CD14-positive monocyte (primary cell): ENCODE data around the gene RAET1E. TPM values are rescaled to one million over a fixed set of nuclear protein-coding genes. Genes with fewer than 3 reads are reported as not detected.
"Not testable (repeated sequence)": the region's sequence is repeated elsewhere in the genome, so short reads cannot be mapped to it uniquely, and the experiment has no call there.

Experiments used
- DNase-seq, 3 donors: peaks; one replicate each; pipeline ENCODE4 v3.0.0-alpha.2; 2011 to 2022
- H2AFZ ChIP-seq: 2 replicates; pipeline ENCODE4 v1.6.0; 2012; ENCODE audit warnings: mild to moderate bottlenecking, low read depth, low read length, inconsistent platforms; ENCODE audit not compliant: insufficient read depth, poor library complexity, severe bottlenecking
- H3K27ac ChIP-seq, 2 donors: 1 replicate in 1 of 2; 2 replicates in 1 of 2; pipeline ENCODE4 v1.5.1; 2012 to 2013; ENCODE audit warnings: low read length in 2 of 2, control low read depth in 1 of 2, inconsistent platforms in 1 of 2, low read depth in 1 of 2, mild to moderate bottlenecking in 1 of 2
- H3K27me3 ChIP-seq, 2 donors: one replicate each; pipeline versions ENCODE4 v1.6.0 to v1.6.1; 2011 to 2013; ENCODE audit warnings: low read length in 2 of 2; ENCODE audit not compliant: control insufficient read depth in 2 of 2, insufficient read depth in 2 of 2
- H3K36me3 ChIP-seq, 2 donors: replicated peaks in 1 of 2; 1 replicate in 1 of 2; 2 replicates in 1 of 2; pipeline versions ENCODE4 v1.5.1 to v1.6.1; 2012 to 2013; ENCODE audit warnings: low read length in 2 of 2, control low read depth in 1 of 2, inconsistent platforms in 1 of 2, mild to moderate bottlenecking in 1 of 2; ENCODE audit not compliant: insufficient read depth in 2 of 2, control insufficient read depth in 1 of 2
- H3K4me1 ChIP-seq, 2 donors: 1 replicate in 1 of 2; 2 replicates in 1 of 2; pipeline versions ENCODE4 v1.5.1 to v1.6.1; 2012 to 2013; ENCODE audit warnings: low read length in 2 of 2, control low read depth in 1 of 2, inconsistent platforms in 1 of 2, mild to moderate bottlenecking in 1 of 2, moderate library complexity in 1 of 2; ENCODE audit not compliant: insufficient read depth in 2 of 2, control insufficient read depth in 1 of 2
- H3K4me2 ChIP-seq: replicated peaks from 2 replicates; pipeline ENCODE3; 2012; ENCODE audit warnings: low read length, moderate library complexity, mild to moderate bottlenecking; ENCODE audit not compliant: poor library complexity, severe bottlenecking; ENCODE audit errors: extremely low read depth
- H3K4me3 ChIP-seq, 3 experiments: fragments of 200-600 bp in 1 of 3; sonication (generic) in 1 of 3; replicated peaks in 1 of 3; 1 replicate in 2 of 3; 2 replicates in 1 of 3; pipeline ENCODE4 v1.5.1; 2011 to 2013; ENCODE audit warnings: low read length in 3 of 3, mild to moderate bottlenecking in 3 of 3, control low read depth in 2 of 3, low read depth in 2 of 3, inconsistent platforms in 1 of 3, moderate library complexity in 1 of 3
- H3K79me2 ChIP-seq: 2 replicates; pipeline ENCODE4 v1.6.0; 2012; ENCODE audit warnings: mild to moderate bottlenecking, control low read depth, inconsistent platforms, low read length, moderate library complexity; ENCODE audit not compliant: insufficient read depth
- H3K9ac ChIP-seq: 2 replicates; pipeline ENCODE4 v1.6.0; 2017; ENCODE audit warnings: low read length, mild to moderate bottlenecking; ENCODE audit not compliant: insufficient read depth, poor library complexity, severe bottlenecking
- H3K9me3 ChIP-seq, 2 donors: replicated peaks in 1 of 2; 1 replicate in 1 of 2; 2 replicates in 1 of 2; pipeline versions ENCODE4 v1.5.1 to v1.6.1; 2012 to 2013; ENCODE audit warnings: low read length in 2 of 2, control low read depth in 1 of 2; ENCODE audit not compliant: control insufficient read depth in 1 of 2, insufficient read depth in 1 of 2
- H4K20me1 ChIP-seq: 2 replicates; pipeline ENCODE4 v1.6.0; 2012; ENCODE audit warnings: mild to moderate bottlenecking, low read length, control low read depth, moderate library complexity; ENCODE audit not compliant: insufficient read depth
- H3K27ac Mint-ChIP-seq, 7 donors: one replicate each; pipeline ENCODE4 v1.8.0; 2020; ENCODE audit warnings: mild to moderate bottlenecking in 7 of 7, mixed read lengths in 7 of 7, moderate library complexity in 6 of 7, inconsistent platforms in 2 of 7
- H3K27me3 Mint-ChIP-seq, 3 donors: one replicate each; pipeline ENCODE4 v1.8.0; 2021 to 2022; ENCODE audit warnings: low read depth in 3 of 3, mild to moderate bottlenecking in 3 of 3, mixed read lengths in 3 of 3, moderate library complexity in 3 of 3, inconsistent platforms in 1 of 3
- H3K36me3 Mint-ChIP-seq, 2 donors: one replicate each; pipeline ENCODE4 v1.8.0; 2020; ENCODE audit warnings: mixed read lengths in 2 of 2, inconsistent platforms in 1 of 2, mild to moderate bottlenecking in 1 of 2
- H3K4me1 Mint-ChIP-seq: one replicate; pipeline ENCODE4 v1.8.0; 2020; ENCODE audit warnings: mild to moderate bottlenecking, mixed read lengths
- H3K4me3 Mint-ChIP-seq, 2 donors: one replicate each; pipeline ENCODE4 v1.8.0; 2020; ENCODE audit warnings: mild to moderate bottlenecking in 2 of 2, mixed read lengths in 2 of 2, moderate library complexity in 1 of 2
- H3K9me3 Mint-ChIP-seq, 7 donors: one replicate each; pipeline ENCODE4 v1.8.0; 2020 to 2022; ENCODE audit warnings: mixed read lengths in 7 of 7, mild to moderate bottlenecking in 6 of 7, moderate library complexity in 6 of 7, inconsistent platforms in 2 of 7
- CTCF ChIP-seq: fragments of 200-600 bp; IDR thresholded peaks from one replicate; pipeline ENCODE4 v1.8.0; 2022; ENCODE audit warnings: antibody characterized with exemption, mild to moderate bottlenecking
- WGBS: methylation state at CpG from one replicate; pipeline ENCODE4 v1.1.5; 2013; ENCODE audit warnings: missing lambda C conversion rate; ENCODE audit not compliant: insufficient coverage; 5-methylcytosine and 5-hydroxymethylcytosine counted together
- intact Hi-C, 2 donors: fragments of 100-400 bp; cut with micrococcal nuclease; formaldehyde crosslinking; loops; one replicate each; pipeline versions ENCODE4 v1.15.0 to v1.15.1; 2023
- polyA plus RNA-seq, 3 donors: library from polyadenylated mRNA; depleted of rRNA in 1 of 3; unstranded in 2 of 3; stranded (reverse) in 1 of 3; fragments of 300-500 nt in 2 of 3; fragments of >200 nt in 1 of 3; fragmentation: Illumina TruSeq in 2 of 3; gene quantifications; 1 replicate in 2 of 3; 2 replicates in 1 of 3; pipeline ENCODE4 v1.2.3, GENCODE V29; 2012 to 2021

RAET1E gene
- polyA plus RNA-seq, 3 donors = not detected

DNA sequence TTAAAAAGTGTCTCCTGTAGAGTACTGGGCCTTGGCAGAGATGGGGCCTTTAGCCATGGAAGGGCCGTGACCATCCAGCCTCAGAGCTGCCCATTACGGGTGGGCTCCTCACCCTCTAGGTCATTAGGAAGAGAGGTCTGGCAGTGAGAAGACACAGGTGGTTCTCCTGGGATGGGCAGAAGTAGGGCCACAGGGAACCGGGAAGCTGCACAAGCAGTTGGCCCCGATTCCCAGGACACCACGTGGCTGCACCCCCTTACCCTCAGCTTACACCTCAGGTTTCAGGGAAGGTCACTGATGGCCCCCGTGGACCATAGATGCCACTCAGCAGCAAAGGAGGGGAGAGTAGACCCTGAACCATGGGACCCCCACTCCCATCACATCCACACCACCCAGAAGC lies 23.4 kb upstream of the RAET1E start:
- peaks cover 27 to 29% of the 10 kb centered on the region in 2 donors for H3K4me1 ChIP-seq
- no peak overlapping the region for H3K4me2 ChIP-seq
- H3K79me2 ChIP-seq = no peaks in the 10 kb centered on the region
- no peak overlapping the region for H3K27ac ChIP-seq
- 94% methylated on average over 4 of the region's 6 CpGs for WGBS
- peaks cover 56 to 66% (median 64%) of the 10 kb centered on the region in 3 donors for H3K27me3 Mint-ChIP-seq
- H3K27ac Mint-ChIP-seq = no peak overlapping the region
- no peak overlapping the region for H2AFZ ChIP-seq
- H3K9ac ChIP-seq = no peak overlapping the region
- H4K20me1 ChIP-seq = no peaks in the 10 kb centered on the region
- no peaks in the 10 kb centered on the region for H3K36me3 ChIP-seq
- H3K4me3 ChIP-seq = no peak overlapping the region
- peaks cover 8 to 15% of the 10 kb centered on the region in 2 donors for H3K36me3 Mint-ChIP-seq
- DNase-seq = no peak
- no peak overlapping the region for H3K4me3 Mint-ChIP-seq
- no peak for TF ChIP-seq CTCF
- H3K4me1 Mint-ChIP-seq = peaks cover 29% of the 10 kb centered on the region
- H3K9me3 Mint-ChIP-seq = peaks cover 0 to 23% (median 16%) of the 10 kb centered on the region in 7 donors
- H3K9me3 ChIP-seq = peaks cover 0 to 4% of the 10 kb centered on the region in 2 donors
- intact Hi-C loops = loop anchor here in 1 of 2 donors (5.0 to 10.0 kb wide), 2 partner anchors 84 to 197 kb away; no protein-coding TSS in a partner anchor
- H3K27me3 ChIP-seq = peaks cover 21 to 55% of the 10 kb centered on the region in 2 donors

- no peaks in the 10 kb centered on the region for H3K36me3 ChIP-seq
- no peaks in the 10 kb centered on the region for H3K9me3 ChIP-seq
- no peak for TF ChIP-seq CTCF
- H3K4me2 ChIP-seq = no peak overlapping the region
- no peaks in the 10 kb centered on the region for H4K20me1 ChIP-seq
- Mint-ChIP-seq H3K4me3 (no peak overlapping the region), H3K27ac (no peak overlapping the region), H3K27me3 (peaks cover 43 to 51% (median 49%) of the 10 kb centered on the region in 3 donors), H3K9me3 (peaks cover 0 to 18% (median 16%) of the 10 kb centered on the region in 7 donors), H3K36me3 (peaks cover 8 to 10% of the 10 kb centered on the region in 2 donors), H3K4me1 (peaks cover 18% of the 10 kb centered on the region)
- DNase-seq = no peak
- H3K79me2 ChIP-seq = no peaks in the 10 kb centered on the region
- peaks cover 14 to 16% of the 10 kb centered on the region in 2 donors for H3K4me1 ChIP-seq
- no peak overlapping the region for H3K4me3 ChIP-seq
- WGBS = 94% methylated on average over 3 of the region's 4 CpGs
- H3K27me3 ChIP-seq = peaks cover 20 to 40% of the 10 kb centered on the region in 2 donors
- no peak overlapping the region for H2AFZ ChIP-seq
- no peak overlapping the region for H3K9ac ChIP-seq
- intact Hi-C loops = loop anchor here in 1 of 2 donors (5.0 to 10.0 kb wide), 2 partner anchors 83 to 195 kb away; no protein-coding TSS in a partner anchor
- H3K27ac ChIP-seq = no peak overlapping the region
These were observed 21.9 kb upstream of the RAET1E start for GRCh38 chr6:149919834-149920225.

- H3K9ac ChIP-seq, H3K36me3 Mint-ChIP-seq, H3K4me3 ChIP-seq, H3K27ac ChIP-seq, H3K9me3 ChIP-seq, H3K4me3 Mint-ChIP-seq, DNase-seq, H3K79me2 ChIP-seq, intact Hi-C loops, H3K36me3 ChIP-seq, H3K4me2 ChIP-seq, H2AFZ ChIP-seq, H4K20me1 ChIP-seq: not testable (repeated sequence)
- Mint-ChIP-seq H3K27me3 (peaks cover 37 to 47% (median 44%) of the 10 kb centered on the region in 3 donors), H3K9me3 (peaks cover 0 to 18% (median 12%) of the 10 kb centered on the region in 7 donors), H3K4me1 (peaks cover 18% of the 10 kb centered on the region), H3K27ac (peak overlapping the region in 1 of 7 donors; percentile 24)
- H3K27me3 ChIP-seq = peaks cover 15 to 34% of the 10 kb centered on the region in 2 donors
- WGBS = 100% methylated on average over 2 of the region's 11 CpGs
- peaks cover 14 to 16% of the 10 kb centered on the region in 2 donors for H3K4me1 ChIP-seq
These were observed 21.4 kb upstream of the RAET1E start for GRCh38 chr6:149919126-149919833.
